ENCODE data around the gene USP17L30.
"Not testable (repeated sequence)": the region's sequence is repeated elsewhere in the genome, so short reads cannot be mapped to it uniquely, and the experiment has no call there.

USP17L30 gene, protein sequence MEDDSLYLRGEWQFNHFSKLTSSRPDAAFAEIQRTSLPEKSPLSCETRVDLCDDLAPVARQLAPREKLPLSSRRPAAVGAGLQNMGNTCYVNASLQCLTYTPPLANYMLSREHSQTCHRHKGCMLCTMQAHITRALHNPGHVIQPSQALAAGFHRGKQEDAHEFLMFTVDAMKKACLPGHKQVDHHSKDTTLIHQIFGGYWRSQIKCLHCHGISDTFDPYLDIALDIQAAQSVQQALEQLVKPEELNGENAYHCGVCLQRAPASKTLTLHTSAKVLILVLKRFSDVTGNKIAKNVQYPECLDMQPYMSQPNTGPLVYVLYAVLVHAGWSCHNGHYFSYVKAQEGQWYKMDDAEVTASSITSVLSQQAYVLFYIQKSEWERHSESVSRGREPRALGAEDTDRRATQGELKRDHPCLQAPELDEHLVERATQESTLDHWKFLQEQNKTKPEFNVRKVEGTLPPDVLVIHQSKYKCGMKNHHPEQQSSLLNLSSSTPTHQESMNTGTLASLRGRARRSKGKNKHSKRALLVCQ

DNA sequence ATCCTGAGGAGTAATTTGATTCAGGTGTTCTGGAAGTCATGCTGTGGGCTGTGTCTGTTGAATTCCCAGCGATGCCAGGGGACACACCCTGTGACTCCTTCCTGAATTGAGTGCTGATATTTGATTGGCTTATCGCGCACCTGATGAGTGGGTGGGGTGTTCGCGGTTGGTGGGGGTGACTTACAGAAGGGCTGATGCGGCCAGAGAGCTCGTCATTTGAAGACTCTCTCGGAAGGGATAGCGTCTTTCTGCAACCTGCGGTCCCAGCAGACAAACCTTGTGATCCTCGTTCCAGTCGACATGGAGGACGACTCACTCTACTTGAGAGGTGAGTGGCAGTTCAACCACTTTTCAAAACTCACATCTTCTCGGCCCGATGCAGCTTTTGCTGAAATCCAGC lies at the start of gene USP17L30:
TSS of gene USP17L30 (plus strand) at position 301 of the 400 bp plus-strand sequence. CDS start at position 301, 0 bp downstream.
- DNase-seq (ENCODE audit: low spot score) = not testable (repeated sequence)

DNA sequence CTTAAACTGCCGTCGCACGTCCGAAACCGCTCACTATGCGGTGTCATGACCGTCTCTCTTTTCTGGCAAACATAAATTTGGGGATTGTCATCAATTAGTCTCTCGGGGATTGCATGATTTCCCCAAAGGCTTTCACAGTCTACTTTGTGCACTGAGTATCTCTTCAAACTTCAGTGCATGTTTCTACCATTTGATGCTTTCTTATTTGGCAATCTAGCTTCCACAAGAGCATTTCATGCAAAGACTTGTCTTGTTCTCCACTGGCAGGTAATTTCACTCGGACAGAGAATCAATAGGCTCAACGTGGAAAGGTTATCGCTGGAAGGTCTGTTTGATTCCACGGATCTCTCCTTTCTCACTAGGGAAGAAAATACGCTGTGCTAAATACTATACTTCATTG lies 38.7 kb upstream of the USP17L30 start:
- DNase-seq (ENCODE audit: low spot score) = not testable (repeated sequence)

DNA sequence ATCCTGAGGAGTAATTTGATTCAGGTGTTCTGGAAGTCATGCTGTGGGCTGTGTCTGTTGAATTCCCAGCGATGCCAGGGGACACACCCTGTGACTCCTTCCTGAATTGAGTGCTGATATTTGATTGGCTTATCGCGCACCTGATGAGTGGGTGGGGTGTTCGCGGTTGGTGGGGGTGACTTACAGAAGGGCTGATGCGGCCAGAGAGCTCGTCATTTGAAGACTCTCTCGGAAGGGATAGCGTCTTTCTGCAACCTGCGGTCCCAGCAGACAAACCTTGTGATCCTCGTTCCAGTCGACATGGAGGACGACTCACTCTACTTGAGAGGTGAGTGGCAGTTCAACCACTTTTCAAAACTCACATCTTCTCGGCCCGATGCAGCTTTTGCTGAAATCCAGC lies 38.1 kb upstream of the USP17L30 start, which contains the start of gene USP17L24:
TSS of gene USP17L24 (plus strand) at position 301 of the 400 bp plus-strand sequence. CDS start at position 301, 0 bp downstream.
- not testable (repeated sequence) for DNase-seq (ENCODE audit: low spot score)

DNA sequence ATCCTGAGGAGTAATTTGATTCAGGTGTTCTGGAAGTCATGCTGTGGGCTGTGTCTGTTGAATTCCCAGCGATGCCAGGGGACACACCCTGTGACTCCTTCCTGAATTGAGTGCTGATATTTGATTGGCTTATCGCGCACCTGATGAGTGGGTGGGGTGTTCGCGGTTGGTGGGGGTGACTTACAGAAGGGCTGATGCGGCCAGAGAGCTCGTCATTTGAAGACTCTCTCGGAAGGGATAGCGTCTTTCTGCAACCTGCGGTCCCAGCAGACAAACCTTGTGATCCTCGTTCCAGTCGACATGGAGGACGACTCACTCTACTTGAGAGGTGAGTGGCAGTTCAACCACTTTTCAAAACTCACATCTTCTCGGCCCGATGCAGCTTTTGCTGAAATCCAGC lies 33.3 kb upstream of the USP17L30 start, which contains the start of gene USP17L25:
TSS of gene USP17L25 (plus strand) at position 301 of the 400 bp plus-strand sequence. CDS start at position 301, 0 bp downstream.
- not testable (repeated sequence) for DNase-seq (ENCODE audit: low spot score)

DNA sequence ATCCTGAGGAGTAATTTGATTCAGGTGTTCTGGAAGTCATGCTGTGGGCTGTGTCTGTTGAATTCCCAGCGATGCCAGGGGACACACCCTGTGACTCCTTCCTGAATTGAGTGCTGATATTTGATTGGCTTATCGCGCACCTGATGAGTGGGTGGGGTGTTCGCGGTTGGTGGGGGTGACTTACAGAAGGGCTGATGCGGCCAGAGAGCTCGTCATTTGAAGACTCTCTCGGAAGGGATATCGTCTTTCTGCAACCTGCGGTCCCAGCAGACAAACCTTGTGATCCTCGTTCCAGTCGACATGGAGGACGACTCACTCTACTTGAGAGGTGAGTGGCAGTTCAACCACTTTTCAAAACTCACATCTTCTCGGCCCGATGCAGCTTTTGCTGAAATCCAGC lies 28.6 kb upstream of the USP17L30 start, which contains the start of gene USP17L26:
TSS of gene USP17L26 (plus strand) at position 301 of the 400 bp plus-strand sequence. CDS start at position 301, 0 bp downstream.
- not testable (repeated sequence) for DNase-seq (ENCODE audit: low spot score)

DNA sequence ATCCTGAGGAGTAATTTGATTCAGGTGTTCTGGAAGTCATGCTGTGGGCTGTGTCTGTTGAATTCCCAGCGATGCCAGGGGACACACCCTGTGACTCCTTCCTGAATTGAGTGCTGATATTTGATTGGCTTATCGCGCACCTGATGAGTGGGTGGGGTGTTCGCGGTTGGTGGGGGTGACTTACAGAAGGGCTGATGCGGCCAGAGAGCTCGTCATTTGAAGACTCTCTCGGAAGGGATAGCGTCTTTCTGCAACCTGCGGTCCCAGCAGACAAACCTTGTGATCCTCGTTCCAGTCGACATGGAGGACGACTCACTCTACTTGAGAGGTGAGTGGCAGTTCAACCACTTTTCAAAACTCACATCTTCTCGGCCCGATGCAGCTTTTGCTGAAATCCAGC lies 23.8 kb upstream of the USP17L30 start, which contains the start of gene USP17L5:
TSS of gene USP17L5 (plus strand) at position 301 of the 400 bp plus-strand sequence. CDS start at position 301, 0 bp downstream.
- DNase-seq (ENCODE audit: low spot score) = not testable (repeated sequence)

DNA sequence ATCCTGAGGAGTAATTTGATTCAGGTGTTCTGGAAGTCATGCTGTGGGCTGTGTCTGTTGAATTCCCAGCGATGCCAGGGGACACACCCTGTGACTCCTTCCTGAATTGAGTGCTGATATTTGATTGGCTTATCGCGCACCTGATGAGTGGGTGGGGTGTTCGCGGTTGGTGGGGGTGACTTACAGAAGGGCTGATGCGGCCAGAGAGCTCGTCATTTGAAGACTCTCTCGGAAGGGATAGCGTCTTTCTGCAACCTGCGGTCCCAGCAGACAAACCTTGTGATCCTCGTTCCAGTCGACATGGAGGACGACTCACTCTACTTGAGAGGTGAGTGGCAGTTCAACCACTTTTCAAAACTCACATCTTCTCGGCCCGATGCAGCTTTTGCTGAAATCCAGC lies 19.1 kb upstream of the USP17L30 start, which contains the start of gene USP17L27:
TSS of gene USP17L27 (plus strand) at position 301 of the 400 bp plus-strand sequence. CDS start at position 301, 0 bp downstream.
- not testable (repeated sequence) for DNase-seq (ENCODE audit: low spot score)

DNA sequence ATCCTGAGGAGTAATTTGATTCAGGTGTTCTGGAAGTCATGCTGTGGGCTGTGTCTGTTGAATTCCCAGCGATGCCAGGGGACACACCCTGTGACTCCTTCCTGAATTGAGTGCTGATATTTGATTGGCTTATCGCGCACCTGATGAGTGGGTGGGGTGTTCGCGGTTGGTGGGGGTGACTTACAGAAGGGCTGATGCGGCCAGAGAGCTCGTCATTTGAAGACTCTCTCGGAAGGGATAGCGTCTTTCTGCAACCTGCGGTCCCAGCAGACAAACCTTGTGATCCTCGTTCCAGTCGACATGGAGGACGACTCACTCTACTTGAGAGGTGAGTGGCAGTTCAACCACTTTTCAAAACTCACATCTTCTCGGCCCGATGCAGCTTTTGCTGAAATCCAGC lies 14.3 kb upstream of the USP17L30 start, which contains the start of gene USP17L28:
TSS of gene USP17L28 (plus strand) at position 301 of the 400 bp plus-strand sequence. CDS start at position 301, 0 bp downstream.
- not testable (repeated sequence) for DNase-seq (ENCODE audit: low spot score)

DNA sequence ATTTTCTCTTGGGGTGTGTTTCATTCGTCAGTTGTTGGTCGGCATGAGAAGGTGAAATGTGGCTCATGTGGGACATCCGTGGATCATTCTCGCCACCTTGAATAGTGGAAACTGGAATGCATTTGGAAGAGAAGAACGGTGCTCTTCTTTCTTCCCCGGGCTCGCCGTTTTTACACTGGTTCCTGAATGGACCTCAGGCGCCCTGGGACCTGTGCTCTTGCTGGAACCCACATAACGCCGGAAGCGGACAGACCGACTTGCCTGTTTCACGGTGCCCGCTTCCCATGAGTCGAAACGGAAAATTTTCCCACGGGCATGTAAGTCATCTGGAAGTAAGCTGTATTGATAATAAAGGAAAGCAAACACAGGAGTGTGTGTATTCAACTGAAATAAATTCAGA lies 12.1 kb upstream of the USP17L30 start:
- DNase-seq (ENCODE audit: low spot score) = not testable (repeated sequence)

DNA sequence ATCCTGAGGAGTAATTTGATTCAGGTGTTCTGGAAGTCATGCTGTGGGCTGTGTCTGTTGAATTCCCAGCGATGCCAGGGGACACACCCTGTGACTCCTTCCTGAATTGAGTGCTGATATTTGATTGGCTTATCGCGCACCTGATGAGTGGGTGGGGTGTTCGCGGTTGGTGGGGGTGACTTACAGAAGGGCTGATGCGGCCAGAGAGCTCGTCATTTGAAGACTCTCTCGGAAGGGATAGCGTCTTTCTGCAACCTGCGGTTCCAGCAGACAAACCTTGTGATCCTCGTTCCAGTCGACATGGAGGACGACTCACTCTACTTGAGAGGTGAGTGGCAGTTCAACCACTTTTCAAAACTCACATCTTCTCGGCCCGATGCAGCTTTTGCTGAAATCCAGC lies 9.6 kb upstream of the USP17L30 start, which contains the start of gene USP17L29:
TSS of gene USP17L29 (plus strand) at position 301 of the 400 bp plus-strand sequence. CDS start at position 301, 0 bp downstream.
- not testable (repeated sequence) for DNase-seq (ENCODE audit: low spot score)

DNA sequence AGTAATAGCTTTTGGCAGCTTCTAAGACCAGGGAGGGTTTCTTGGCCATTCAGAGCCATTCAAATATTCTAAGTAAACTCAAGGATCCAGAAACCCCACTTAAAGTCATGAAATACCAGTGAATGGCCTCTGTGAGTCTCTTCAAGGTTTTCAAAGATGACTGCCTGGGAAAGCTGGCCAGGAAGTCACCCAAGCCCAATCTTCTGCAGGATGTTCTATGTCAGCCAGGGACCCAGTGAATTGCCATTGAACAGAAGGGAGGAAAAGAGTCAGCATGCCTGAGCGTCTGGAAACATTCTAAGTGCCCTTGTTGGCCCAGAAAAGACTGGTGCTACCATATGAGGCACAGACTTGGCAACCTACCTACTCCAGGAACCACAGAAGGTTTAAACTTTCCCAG lies 17.0 kb downstream of the USP17L30 start:
- not testable (repeated sequence) for DNase-seq (ENCODE audit: low spot score)

DNA sequence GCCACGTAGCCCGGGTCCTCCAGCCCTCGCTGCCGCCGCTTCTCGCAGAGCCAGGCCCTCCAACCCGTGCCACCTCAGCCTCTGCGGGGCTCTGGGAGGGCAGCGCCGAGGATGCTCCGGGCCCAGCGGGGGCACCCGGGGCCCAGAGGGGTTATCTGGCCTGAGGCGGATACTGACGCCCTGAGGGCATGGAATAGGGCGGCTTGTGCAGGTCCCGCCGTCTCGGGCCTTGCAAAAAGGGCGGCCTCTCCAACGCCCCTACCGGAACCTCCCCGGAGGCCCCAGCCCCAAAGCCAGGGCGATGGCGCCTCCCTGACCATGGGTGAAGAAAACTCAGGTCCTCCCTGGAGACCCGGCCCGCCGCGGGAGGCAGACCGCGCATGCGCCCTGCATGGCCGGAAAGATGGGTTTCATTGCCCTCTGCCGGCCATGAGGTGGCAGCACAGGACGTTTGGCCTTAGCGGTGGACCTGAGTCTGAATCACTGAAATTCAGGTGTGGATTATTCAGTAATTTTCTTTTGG lies 18.1 kb downstream of the USP17L30 start:
- DNase-seq (ENCODE audit: low spot score) = peak; percentile 1

DNA sequence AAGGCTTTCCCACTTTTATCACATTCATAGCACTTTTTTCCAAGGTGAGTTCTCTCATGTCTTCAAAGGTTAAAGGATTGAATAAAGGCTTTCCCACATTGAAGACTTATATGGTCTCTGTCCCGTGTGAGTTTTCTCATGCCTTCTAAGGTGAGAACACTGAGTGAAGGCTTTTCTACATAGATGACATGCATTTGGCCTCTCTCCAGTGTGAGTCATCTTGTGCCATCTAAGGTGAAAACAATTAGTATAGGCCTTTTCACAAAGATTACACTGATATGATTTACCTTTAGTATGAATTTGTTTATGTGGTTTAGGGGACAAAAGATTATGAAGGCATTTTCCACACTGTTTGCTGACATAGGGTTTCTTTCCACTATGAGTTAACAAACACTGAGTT lies 21.2 kb downstream of the USP17L30 start:
- DNase-seq (ENCODE audit: low spot score) = no peak

DNA sequence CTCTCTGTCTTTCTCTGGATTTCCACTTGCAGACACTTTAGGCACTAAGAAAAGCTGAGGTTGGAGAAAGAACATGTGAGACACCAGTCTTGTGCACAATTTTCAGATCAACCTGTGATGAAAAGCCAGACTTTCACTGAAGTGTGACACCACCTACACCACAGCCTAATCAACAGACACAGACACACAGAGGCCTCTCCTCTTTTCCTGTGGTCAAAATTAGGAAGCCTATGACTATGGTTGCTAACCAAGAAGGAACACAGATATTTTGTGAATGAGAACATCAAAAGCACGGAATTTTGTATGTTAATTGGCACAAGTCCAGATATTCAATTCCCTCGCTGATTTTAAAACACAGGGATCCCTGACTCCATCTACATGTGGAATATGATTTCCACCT lies 26.1 kb downstream of the USP17L30 start:
- not testable (repeated sequence) for DNase-seq (ENCODE audit: low spot score)

DNA sequence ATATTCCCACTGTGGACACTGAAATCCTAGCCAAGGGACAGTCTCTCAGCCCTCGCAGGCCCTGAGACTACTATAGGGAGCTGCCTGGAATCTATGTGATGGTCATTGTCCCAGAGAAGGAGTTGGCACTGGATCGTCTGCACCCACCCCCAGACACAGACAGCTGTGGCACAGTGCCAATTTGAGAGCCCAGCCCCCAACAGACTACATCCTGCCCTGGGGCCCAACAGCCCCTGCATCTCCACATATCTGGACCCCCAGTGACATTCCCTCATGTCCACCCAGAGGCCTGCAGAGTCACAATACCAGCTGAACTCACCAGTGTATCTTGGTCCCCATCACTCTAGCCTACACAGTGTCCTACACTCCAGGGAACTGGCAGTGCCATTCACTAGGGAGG lies 42.8 kb downstream of the USP17L30 start:
- DNase-seq (ENCODE audit: low spot score) = not testable (repeated sequence)

DNA sequence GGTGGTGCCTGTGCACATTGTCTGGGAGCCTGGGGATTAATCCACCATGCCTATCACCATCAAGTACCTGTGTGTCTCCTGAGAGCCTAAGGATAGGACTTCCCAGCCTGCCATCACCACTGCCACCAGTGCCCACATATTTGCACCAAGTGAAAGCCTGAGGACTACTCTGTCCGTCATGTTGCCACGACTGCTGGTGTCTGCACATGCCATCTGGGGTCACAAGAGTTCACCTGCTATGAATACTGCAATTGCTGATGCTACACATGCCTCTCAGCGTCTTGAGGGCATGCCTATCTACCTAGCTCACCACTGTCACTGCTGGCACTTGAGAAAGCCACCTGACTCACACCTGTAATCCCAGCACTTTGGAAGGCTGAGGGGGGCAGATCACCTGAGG lies 43.6 kb downstream of the USP17L30 start:
- not testable (repeated sequence) for DNase-seq (ENCODE audit: low spot score)

DNA sequence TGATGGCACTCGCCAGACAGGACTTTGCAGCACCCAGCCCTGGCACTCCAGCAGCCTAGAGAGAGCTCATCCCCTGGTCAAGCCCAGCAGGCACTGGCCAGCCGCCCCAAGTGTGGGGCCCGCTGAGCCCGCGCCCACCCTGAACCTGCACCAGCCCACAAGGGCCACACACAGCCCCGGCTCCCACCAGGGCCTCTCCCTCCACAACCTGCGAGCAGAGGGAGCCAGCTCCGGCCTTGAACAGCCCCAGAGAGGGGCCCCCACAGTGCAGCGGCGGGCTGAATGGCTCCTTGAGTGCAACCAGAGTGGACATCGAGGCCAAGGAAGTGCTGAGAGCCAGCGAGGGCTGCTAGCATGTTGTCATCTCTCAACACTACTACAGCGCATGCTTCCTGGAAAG lies 46.9 kb downstream of the USP17L30 start:
- DNase-seq (ENCODE audit: low spot score) = no peak
